ENCODE measurements around the gene ARFGEF3.

The ARFGEF3 gene

DNA sequence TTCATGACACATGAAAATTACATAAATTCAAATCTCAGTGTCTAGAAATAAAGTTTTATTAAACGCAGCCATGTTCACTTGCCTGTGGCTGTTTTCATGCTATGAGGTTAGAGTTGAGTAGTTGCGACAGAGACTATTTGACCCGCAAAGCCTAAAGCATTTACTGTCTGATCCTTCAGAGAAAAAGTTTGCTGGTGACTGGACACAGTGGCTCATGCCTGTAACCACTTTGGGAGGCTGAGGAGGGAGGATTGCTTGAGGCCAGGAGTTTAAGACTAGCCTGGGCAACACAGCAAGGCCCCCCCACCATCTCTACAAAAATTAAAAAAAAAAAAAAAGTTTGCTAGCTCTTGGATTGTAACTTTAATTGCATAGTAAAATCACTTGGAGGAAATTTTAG lies 225.2 kb downstream of the ARFGEF3 start:
- Histone ChIP-seq H3K9me3 (ENCODE audit: low read depth, low read length) (no peaks in the 10 kb centered on the region), H3K9ac (ENCODE audit: insufficient read length) (no peak overlapping the region), H3K36me3 (ENCODE audit: insufficient read depth, low read length) (no peaks in the 10 kb centered on the region), H3K4me3 (no peak overlapping the region), H3K27ac (no peak overlapping the region)
- TF ChIP-seq EZH2 (IDR thresholded peaks at IDR 0.05) (no peak), POLR2AphosphoS5 (IDR thresholded peaks at IDR 0.05; ENCODE audit: borderline replicate concordance, low read depth, low read length) (no peak), FOXP2 (optimal IDR thresholded peaks at IDR 0.05; ENCODE audit: control extremely low read depth, extremely low read length, insufficient read depth) (no peak)
- no peak for DNase-seq (ENCODE audit: low read depth, low spot score)

DNA sequence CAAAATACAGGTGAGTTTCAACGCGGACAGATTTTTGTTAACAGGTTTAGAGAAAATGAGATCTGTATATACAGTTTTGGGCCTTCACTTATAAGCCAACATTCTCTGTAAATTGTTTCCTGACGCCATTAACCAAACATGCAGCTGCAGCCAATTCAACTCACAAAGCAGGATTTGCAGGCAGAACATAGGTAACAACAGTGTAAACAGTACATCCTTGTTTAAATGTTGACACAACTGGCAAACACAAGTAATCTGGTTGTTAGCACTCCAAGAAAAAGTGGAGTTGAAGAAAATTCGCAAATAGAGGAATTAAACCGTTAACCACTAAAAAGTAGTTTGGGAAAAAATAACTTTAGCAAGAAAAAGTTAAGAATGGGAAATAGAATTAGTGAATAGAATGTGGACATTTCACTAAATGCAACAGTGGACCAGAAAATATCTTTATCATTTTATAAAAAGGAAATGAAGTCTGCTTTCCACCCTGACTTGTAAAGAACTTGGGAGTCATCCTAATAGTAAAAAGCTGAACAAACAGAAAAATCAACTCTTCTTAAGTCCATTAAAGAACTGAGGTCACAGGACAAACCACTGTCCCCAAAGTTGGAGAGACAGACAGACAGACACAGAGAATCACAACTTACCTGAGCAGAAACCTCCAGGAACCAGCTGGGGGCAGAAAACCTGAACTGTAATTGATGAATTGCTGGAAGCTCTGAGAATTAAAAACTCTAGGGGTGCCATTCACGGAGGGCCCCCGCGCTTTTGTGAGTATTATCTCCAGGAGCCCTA lies 226.0 kb downstream of the ARFGEF3 start:
- Histone ChIP-seq H3K27ac (no peak overlapping the region), H3K4me3 (no peak overlapping the region), H3K9me3 (ENCODE audit: low read depth, low read length) (no peaks in the 10 kb centered on the region), H3K9ac (ENCODE audit: insufficient read length) (no peak overlapping the region), H3K36me3 (ENCODE audit: insufficient read depth, low read length) (no peaks in the 10 kb centered on the region)
- DNase-seq (ENCODE audit: low read depth, low spot score) = no peak
- TF ChIP-seq POLR2AphosphoS5 (IDR thresholded peaks at IDR 0.05; ENCODE audit: borderline replicate concordance, low read depth, low read length) = no peak
- TF ChIP-seq EZH2 (IDR thresholded peaks at IDR 0.05) = no peak
- no peak for TF ChIP-seq FOXP2 (optimal IDR thresholded peaks at IDR 0.05; ENCODE audit: control extremely low read depth, extremely low read length, insufficient read depth)

DNA sequence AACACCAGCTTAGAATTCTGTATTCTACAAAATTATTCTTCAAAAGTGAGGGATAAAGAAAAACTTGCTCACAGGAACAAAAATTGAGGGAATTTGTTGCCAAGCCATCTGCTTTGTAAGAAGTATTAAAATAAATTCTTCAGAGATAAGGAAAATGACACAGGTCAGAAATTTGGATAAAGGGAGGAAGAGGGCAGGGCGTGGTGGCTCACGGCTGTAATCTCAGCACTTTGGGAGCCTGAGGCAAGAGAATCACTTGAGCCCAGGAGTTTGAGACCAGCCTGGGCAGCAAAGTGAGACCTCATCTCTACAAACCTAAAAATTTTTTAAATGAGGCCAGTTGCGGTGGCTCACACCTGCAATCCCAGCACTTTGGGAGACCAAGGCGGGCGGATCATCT lies 227.8 kb downstream of the ARFGEF3 start:
- Histone ChIP-seq H3K27ac (no peak overlapping the region; the same call in 1 of the 2 replicates), H3K9ac (ENCODE audit: insufficient read length) (no peak overlapping the region), H3K36me3 (ENCODE audit: insufficient read depth, low read length) (no peaks in the 10 kb centered on the region), H3K4me3 (no peak overlapping the region), H3K9me3 (ENCODE audit: low read depth, low read length) (no peaks in the 10 kb centered on the region)
- no peak for DNase-seq (ENCODE audit: low read depth, low spot score)
- no peak for TF ChIP-seq POLR2AphosphoS5 (IDR thresholded peaks at IDR 0.05; ENCODE audit: borderline replicate concordance, low read depth, low read length)
- TF ChIP-seq FOXP2 (optimal IDR thresholded peaks at IDR 0.05; ENCODE audit: control extremely low read depth, extremely low read length, insufficient read depth) = no peak
- no peak for TF ChIP-seq EZH2 (IDR thresholded peaks at IDR 0.05)
